ENCODE results near the gene RCOR3. TPM values are rescaled to one million over a fixed set of nuclear protein-coding genes. Genes with fewer than 3 reads are reported as not detected.
A peak's percentile ranks its signal among the peaks of the same experiment; 100 is the strongest.

RCOR3 gene
- total and polyA plus RNA-seq, 2 donors from 2014 or later: 19.8 to 64.9 TPM

DNA sequence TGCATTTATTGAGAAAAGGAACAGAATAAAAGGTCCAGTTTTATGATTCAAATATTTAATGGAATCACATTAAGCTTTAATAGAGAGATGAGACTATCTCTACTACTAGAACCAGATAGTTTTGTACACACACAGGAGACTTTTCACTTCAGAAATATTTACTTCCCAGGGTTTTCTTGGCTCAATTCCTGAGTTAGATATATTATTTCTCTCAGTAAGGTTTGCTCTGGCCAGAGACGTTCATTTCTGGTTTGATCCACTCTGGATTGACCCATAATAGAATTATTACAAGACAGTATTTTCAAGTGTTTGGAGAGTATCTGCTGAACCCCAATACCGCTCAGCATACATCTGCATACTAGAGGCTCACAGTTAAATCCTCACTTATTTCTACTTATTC is 1.3 kb upstream of the RCOR3 start:
- no peak for TF ChIP-seq CTCF (IDR thresholded peaks at IDR 0.05; ENCODE audit: borderline replicate concordance, extremely low read depth, insufficient read depth)
- Histone ChIP-seq H3K9ac (ENCODE audit: low read length in 3 of 3) (peak overlapping the region; percentile 83 to 100 (median 93)), H3K27me3 (ENCODE audit: control insufficient read depth, insufficient read depth, low read length) (no peaks in the 10 kb centered on the region), H3K36me3 (ENCODE audit: control insufficient read depth in 2 of 3, insufficient read depth in 3 of 3, low read length in 3 of 3) (no peaks in the 10 kb centered on the region), H3K9me3 (ENCODE audit: control insufficient read depth in 2 of 3, insufficient read depth in 1 of 3, low read length in 3 of 3) (no peaks in the 10 kb centered on the region), H3K4me3 (ENCODE audit: low read length in 3 of 3) (peak overlapping the region; percentile 72 to 98 (median 92)), H3K27ac (ENCODE audit: low read depth in 2 of 2, low read length in 2 of 2) (peak overlapping the region; percentile 97 to 99), H3K4me1 (ENCODE audit: control insufficient read depth in 2 of 3, insufficient read depth in 2 of 3, low read depth in 1 of 3, low read length in 3 of 3) (peaks cover 0 to 6% (median 3%) of the 10 kb centered on the region in 3 donors)
- intact Hi-C loops (cut with DNase I): no loop called here
- DNase-seq: no peak
- FAIRE-seq: no peak

DNA sequence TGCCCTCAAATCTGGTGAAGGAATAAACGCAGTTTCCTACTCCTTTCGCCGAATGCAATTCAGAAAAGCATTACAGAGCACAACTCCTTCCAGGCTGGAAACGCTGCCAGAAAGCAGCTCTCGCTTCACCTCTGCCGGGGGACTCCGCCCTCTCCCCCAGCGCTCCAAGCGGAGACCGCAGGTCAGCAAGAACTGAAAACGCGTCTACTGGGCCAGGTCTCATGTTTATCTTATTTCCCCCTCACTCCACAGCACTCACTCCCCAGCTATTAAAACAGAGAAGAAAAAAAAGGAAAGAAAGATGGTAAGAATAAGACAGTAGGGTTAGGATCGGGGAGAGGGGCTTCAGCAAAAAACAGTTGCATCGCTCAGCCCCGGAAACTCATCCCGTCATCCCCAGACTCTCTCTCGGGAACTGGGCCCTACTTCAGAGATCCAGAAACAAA is 833 bp upstream of the RCOR3 start:
- Histone ChIP-seq H3K27me3 (ENCODE audit: control insufficient read depth, insufficient read depth, low read length) (no peaks in the 10 kb centered on the region), H3K36me3 (ENCODE audit: control insufficient read depth in 2 of 3, insufficient read depth in 3 of 3, low read length in 3 of 3) (no peaks in the 10 kb centered on the region), H3K4me3 (ENCODE audit: low read length in 3 of 3) (peak overlapping the region; percentile 72 to 98 (median 92)), H3K4me1 (ENCODE audit: control insufficient read depth in 2 of 3, insufficient read depth in 2 of 3, low read depth in 1 of 3, low read length in 3 of 3) (peaks cover 0 to 6% (median 3%) of the 10 kb centered on the region in 3 donors), H3K9me3 (ENCODE audit: control insufficient read depth in 2 of 3, insufficient read depth in 1 of 3, low read length in 3 of 3) (no peaks in the 10 kb centered on the region), H3K27ac (ENCODE audit: low read depth in 2 of 2, low read length in 2 of 2) (peak overlapping the region; percentile 97 to 99), H3K9ac (ENCODE audit: low read length in 3 of 3) (peak overlapping the region; percentile 83 to 100 (median 93))
- intact Hi-C loops (cut with DNase I): no loop called here
- FAIRE-seq (no peak), DNase-seq (peak; percentile 86 to 95 (median 93))
- no peak for TF ChIP-seq CTCF (IDR thresholded peaks at IDR 0.05; ENCODE audit: borderline replicate concordance, extremely low read depth, insufficient read depth)

DNA sequence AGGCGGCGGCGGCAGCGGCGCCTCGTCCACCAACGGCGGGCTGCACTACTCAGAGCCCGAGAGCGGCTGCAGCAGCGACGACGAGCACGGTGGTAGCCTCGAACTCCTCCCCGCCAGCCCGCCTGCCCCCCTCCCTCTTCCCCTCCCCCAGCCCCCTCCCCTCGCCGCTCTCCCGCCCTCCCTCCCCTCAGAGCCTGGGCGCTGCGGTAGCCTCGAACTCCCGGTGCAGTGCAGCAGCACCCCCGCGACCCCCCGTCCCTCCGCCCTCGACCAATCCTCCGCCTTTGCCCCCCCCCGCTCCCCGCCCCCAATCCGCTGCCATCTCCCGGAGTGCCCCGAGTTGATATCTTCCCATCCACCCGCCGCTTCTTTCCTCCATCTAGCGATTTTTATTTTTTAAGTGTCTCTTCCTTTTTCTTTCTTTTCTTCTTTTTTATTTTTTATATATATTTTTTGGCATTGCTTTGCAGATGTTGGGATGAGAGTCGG is 516 bp downstream of the RCOR3 start:
- Histone ChIP-seq H3K4me1 (ENCODE audit: control insufficient read depth in 2 of 3, insufficient read depth in 2 of 3, low read depth in 1 of 3, low read length in 3 of 3) (peaks cover 0 to 6% (median 3%) of the 10 kb centered on the region in 3 donors), H3K36me3 (ENCODE audit: control insufficient read depth in 2 of 3, insufficient read depth in 3 of 3, low read length in 3 of 3) (no peaks in the 10 kb centered on the region), H3K9ac (ENCODE audit: low read length in 3 of 3) (peak overlapping the region; percentile 55 to 77 (median 69)), H3K27me3 (ENCODE audit: control insufficient read depth, insufficient read depth, low read length) (no peaks in the 10 kb centered on the region), H3K4me3 (ENCODE audit: low read length in 3 of 3) (peak overlapping the region; percentile 72 to 87 (median 76)), H3K9me3 (ENCODE audit: control insufficient read depth in 2 of 3, insufficient read depth in 1 of 3, low read length in 3 of 3) (no peaks in the 10 kb centered on the region), H3K27ac (ENCODE audit: low read depth in 2 of 2, low read length in 2 of 2) (peak overlapping the region; percentile 97 to 99)
- no peak for FAIRE-seq
- intact Hi-C loops (cut with DNase I): no loop called here
- DNase-seq: peak in 4 of 5 donors; percentile 80 to 92 (median 86)
- no peak for TF ChIP-seq CTCF (IDR thresholded peaks at IDR 0.05; ENCODE audit: borderline replicate concordance, extremely low read depth, insufficient read depth)
